ENCODE data around the gene NUTF2.
A peak's percentile ranks its signal among the peaks of the same experiment; 100 is the strongest.
"Not testable (repeated sequence)": the region's sequence is repeated elsewhere in the genome, so short reads cannot be mapped to it uniquely, and the experiment has no call there.

Gene NUTF2

DNA sequence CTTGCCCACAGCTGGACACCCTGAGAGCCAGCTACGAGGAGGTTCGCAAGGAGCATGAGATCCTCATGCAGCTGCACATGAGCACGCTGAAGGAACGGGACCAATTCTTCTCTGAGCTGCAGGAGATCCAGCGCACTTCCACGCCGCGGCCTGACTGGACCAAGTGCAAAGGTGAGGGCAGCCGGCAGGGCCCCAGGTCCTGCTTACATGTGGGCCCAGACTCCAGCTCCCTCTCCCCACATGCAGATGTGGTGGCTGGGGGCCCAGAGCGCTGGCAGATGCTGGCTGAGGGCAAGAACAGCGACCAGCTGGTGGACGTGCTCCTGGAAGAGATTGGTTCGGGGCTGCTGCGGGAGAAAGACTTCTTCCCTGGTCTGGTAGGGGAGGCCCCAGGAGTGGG, 20.8 kb upstream of the NUTF2 start:
- Mint-ChIP-seq H3K4me3 (no peak overlapping the region), H3K27me3 (no peaks in the 10 kb centered on the region), H3K4me1 (no peaks in the 10 kb centered on the region), H3K36me3 (peaks cover 3% of the 10 kb centered on the region), H3K27ac (no peak overlapping the region), H3K9me3 (no peaks in the 10 kb centered on the region)

DNA sequence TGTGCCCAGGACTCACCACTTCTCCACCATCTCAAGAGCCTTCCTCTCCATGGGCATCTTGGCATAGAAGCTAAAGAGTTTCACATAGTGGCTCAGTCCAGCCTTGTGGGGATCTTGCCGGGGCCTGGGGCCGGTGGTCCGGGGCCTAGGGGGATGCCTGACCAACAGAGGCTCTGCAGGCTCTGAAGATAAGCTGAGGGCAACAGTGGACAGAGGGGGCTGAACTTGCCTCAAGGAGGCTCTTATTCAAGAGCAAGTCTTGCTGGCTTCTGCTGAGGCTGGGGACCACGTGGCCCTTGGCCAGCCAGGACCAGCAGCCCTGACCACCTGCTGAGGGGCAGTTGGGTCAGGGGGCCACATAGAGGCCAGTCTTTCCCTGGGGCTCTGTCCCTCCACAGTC, 18.1 kb upstream of the NUTF2 start:
- Mint-ChIP-seq H3K27ac (no peak overlapping the region), H3K36me3 (peaks cover 3% of the 10 kb centered on the region), H3K9me3 (no peaks in the 10 kb centered on the region), H3K4me1 (peaks cover 5% of the 10 kb centered on the region), H3K4me3 (no peak overlapping the region), H3K27me3 (no peaks in the 10 kb centered on the region)

GRCh38 chr16:67833030-67833414, 13.7 kb upstream of the NUTF2 start:
- Mint-ChIP-seq H3K27ac (peak overlapping the region; percentile 35), H3K27me3 (no peaks in the 10 kb centered on the region), H3K4me3 (peak overlapping the region; percentile 94)

GRCh38 chr16:67833415-67834241, 13.1 kb upstream of the NUTF2 start:
- H3K27ac Mint-ChIP-seq, result peak overlapping the region; percentile 81
- peak overlapping the region; percentile 94 for H3K4me3 Mint-ChIP-seq
- H3K27me3 Mint-ChIP-seq, result no peaks in the 10 kb centered on the region
- peaks cover 10% of the 10 kb centered on the region for H3K4me1 Mint-ChIP-seq
- H3K36me3 Mint-ChIP-seq, result peaks cover 3% of the 10 kb centered on the region
- H3K9me3 Mint-ChIP-seq, result no peaks in the 10 kb centered on the region

More at GRCh38 chr16:67833030-67833414, 13.7 kb upstream of the NUTF2 start:
- Mint-ChIP-seq H3K36me3 (peaks cover 3% of the 10 kb centered on the region), H3K4me1 (peaks cover 10% of the 10 kb centered on the region), H3K9me3 (no peaks in the 10 kb centered on the region)

DNA sequence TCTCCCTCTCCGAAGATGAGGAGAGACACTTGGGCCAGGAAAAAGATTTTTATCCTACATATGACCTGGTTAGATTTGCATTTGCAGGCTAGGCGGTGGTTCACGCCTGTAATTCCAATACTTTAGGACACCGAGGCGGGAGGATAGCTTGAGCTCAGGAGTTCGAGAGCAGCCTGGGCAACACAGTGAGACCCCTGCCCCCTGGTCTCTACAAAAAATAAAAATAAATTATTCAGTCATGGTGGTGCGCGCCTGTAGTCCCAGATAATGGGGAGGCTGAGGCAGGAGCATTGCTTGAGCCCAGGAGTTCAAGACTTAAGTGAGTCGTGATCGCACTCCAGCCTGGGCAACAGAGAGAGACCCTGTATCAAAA, 12.5 kb upstream of the NUTF2 start:
- Mint-ChIP-seq H3K4me1 (peaks cover 10% of the 10 kb centered on the region), H3K27ac (no peak overlapping the region), H3K27me3 (no peaks in the 10 kb centered on the region), H3K4me3 (peak overlapping the region; percentile 94), H3K9me3 (no peaks in the 10 kb centered on the region), H3K36me3 (peaks cover 3% of the 10 kb centered on the region)

DNA sequence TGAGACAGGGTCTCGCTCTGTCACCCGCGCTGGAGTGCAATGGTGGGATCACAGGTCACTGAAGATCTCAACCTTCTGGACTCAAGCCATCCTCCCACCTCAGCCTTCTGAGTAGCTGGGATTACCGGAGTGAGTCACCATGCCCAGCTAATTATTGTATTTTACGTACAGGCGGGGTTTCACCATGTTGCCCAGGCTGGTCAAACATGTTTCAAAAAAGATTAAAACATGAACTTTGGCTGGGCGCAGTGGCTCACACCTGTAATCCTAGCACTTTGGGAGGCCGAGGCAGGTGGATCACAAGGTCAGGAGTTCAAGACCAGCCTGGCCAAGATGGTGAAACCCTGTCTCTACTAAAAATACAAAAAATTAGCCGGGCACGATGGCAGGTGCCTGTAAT, 9.5 kb upstream of the NUTF2 start:
- H3K4me3 Mint-ChIP-seq, H3K9me3 Mint-ChIP-seq, H3K36me3 Mint-ChIP-seq, H3K27ac Mint-ChIP-seq, H3K27me3 Mint-ChIP-seq: not testable (repeated sequence)
- H3K4me1 Mint-ChIP-seq, result peaks cover 15% of the 10 kb centered on the region

- Mint-ChIP-seq H3K27me3 (no peaks in the 10 kb centered on the region), H3K4me3 (no peak overlapping the region), H3K9me3 (no peaks in the 10 kb centered on the region), H3K4me1 (peaks cover 16% of the 10 kb centered on the region), H3K27ac (no peak overlapping the region), H3K36me3 (no peaks in the 10 kb centered on the region)
Observed at GRCh38 chr16:67837811-67838210, 8.9 kb upstream of the NUTF2 start.

DNA sequence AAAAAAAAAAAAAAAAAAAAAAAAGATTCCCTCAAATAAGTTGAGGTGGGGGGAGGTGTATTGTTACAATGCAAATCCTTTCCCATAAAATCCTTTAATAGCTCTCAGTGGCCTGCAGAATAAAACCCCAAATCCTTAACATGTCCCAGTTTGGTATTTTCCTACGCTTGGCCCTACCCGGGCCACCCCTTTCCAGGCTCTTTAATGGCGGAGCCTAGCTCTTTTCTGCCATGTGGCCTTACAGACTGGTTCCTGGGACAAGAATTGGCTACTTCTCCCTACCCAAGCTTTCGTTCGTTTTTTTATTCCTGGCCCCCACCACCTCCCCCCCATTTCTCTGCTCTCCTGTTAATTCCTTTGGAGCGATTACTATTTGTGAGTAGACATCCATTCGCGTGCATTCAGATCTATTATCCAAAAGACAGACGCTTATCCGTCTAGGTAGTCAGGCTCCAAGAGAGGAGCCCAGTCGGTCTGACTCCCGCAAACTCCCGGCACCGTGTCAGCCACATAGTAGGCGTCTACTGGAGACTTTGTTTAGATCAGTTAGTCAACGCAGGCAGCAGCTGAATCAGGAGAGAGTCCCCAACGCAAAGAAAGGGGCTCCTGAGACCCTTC, 5.4 kb upstream of the NUTF2 start:
- Mint-ChIP-seq H3K4me3 (peak overlapping the region; percentile 96), H3K4me1 (peaks cover 37% of the 10 kb centered on the region), H3K9me3 (no peaks in the 10 kb centered on the region), H3K36me3 (no peaks in the 10 kb centered on the region), H3K27ac (peak overlapping the region; percentile 91), H3K27me3 (no peaks in the 10 kb centered on the region)

GRCh38 chr16:67841816-67842508, 4.8 kb upstream of the NUTF2 start, which contains the start of gene THAP11:
Gene THAP11 (plus strand): TSS chr16:67842320. CDS start chr16:67842555, 235 bp downstream.
- Mint-ChIP-seq H3K4me1 (peaks cover 37% of the 10 kb centered on the region), H3K27me3 (no peaks in the 10 kb centered on the region), H3K27ac (peak within 1 kb of the TSS; percentile 91), H3K36me3 (no peaks in the 10 kb centered on the region), H3K9me3 (no peaks in the 10 kb centered on the region), H3K4me3 (peak within 1 kb of the TSS; percentile 96)

DNA sequence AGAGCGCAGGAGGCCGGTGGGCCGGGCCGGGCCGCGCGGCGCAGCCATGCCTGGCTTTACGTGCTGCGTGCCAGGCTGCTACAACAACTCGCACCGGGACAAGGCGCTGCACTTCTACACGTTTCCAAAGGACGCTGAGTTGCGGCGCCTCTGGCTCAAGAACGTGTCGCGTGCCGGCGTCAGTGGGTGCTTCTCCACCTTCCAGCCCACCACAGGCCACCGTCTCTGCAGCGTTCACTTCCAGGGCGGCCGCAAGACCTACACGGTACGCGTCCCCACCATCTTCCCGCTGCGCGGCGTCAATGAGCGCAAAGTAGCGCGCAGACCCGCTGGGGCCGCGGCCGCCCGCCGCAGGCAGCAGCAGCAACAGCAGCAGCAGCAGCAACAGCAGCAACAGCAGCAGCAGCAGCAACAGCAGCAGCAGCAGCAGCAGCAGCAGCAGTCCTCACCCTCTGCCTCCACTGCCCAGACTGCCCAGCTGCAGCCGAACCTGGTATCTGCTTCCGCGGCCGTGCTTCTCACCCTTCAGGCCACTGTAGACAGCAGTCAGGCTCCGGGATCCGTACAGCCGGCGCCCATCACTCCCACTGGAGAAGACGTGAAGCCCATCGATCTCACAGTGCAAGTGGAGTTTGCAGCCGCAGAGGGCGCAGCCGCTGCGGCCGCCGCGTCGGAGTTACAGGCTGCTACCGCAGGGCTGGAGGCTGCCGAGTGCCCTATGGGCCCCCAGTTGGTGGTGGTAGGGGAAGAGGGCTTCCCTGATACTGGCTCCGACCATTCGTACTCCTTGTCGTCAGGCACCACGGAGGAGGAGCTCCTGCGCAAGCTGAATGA, 4.0 kb upstream of the NUTF2 start:
- H3K9me3 Mint-ChIP-seq, result no peaks in the 10 kb centered on the region
- H3K36me3 Mint-ChIP-seq, result no peaks in the 10 kb centered on the region
- peaks cover 41% of the 10 kb centered on the region for H3K4me1 Mint-ChIP-seq
- no peaks in the 10 kb centered on the region for H3K27me3 Mint-ChIP-seq
- H3K4me3 Mint-ChIP-seq, result peak overlapping the region; percentile 91
- peak overlapping the region; percentile 88 for H3K27ac Mint-ChIP-seq

- peaks cover 45% of the 10 kb centered on the region for H3K4me1 Mint-ChIP-seq
- H3K9me3 Mint-ChIP-seq, result no peaks in the 10 kb centered on the region
- peak overlapping the region; percentile 91 for H3K4me3 Mint-ChIP-seq
- peak overlapping the region; percentile 88 for H3K27ac Mint-ChIP-seq
- H3K27me3 Mint-ChIP-seq, result no peaks in the 10 kb centered on the region
- no peaks in the 10 kb centered on the region for H3K36me3 Mint-ChIP-seq
Observed at GRCh38 chr16:67843343-67843765, 3.4 kb upstream of the NUTF2 start.

DNA sequence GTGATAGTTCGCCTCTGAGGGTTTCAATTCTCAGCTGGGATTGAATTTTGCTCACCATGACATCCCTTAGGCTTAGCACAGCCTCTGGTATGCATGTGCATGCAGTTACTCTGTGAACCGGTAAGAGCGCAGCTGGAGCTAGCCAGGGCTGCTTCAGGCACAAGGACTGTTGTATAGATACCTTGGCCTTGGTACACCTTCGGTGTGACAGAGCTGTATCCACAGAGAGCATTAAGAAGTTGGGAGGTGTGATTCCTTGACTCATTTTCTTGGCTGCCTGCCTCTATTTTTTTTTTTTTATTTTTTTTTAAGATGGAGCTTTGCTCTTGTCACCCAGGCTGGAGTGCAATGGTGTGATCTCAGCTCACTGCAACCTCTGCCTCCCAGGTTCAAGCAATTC, 2.2 kb upstream of the NUTF2 start:
- peaks cover 49% of the 10 kb centered on the region for H3K4me1 Mint-ChIP-seq
- H3K27me3 Mint-ChIP-seq, result no peaks in the 10 kb centered on the region
- H3K4me3 Mint-ChIP-seq, result peak overlapping the region; percentile 91
- no peaks in the 10 kb centered on the region for H3K9me3 Mint-ChIP-seq
- no peaks in the 10 kb centered on the region for H3K36me3 Mint-ChIP-seq
- H3K27ac Mint-ChIP-seq, result peak overlapping the region; percentile 84

- Mint-ChIP-seq H3K36me3 (no peaks in the 10 kb centered on the region), H3K4me3 (peak overlapping the region; percentile 92), H3K4me1 (peaks cover 49% of the 10 kb centered on the region), H3K27ac (peak overlapping the region; percentile 90), H3K9me3 (no peaks in the 10 kb centered on the region), H3K27me3 (no peaks in the 10 kb centered on the region)
Observed at GRCh38 chr16:67845291-67846062, 1.3 kb upstream of the NUTF2 start.

GRCh38 chr16:67846063-67846319, 742 bp upstream of the NUTF2 start:
- Mint-ChIP-seq H3K27me3 (no peaks in the 10 kb centered on the region), H3K4me1 (peaks cover 49% of the 10 kb centered on the region), H3K36me3 (no peaks in the 10 kb centered on the region), H3K4me3 (peak overlapping the region; percentile 92), H3K9me3 (no peaks in the 10 kb centered on the region), H3K27ac (peak overlapping the region; percentile 90)
